Kidney epithelial cell (primary cell): ENCODE results near the gene TRPV2. TPM values are rescaled to one million over a fixed set of nuclear protein-coding genes. Genes with fewer than 3 reads are reported as not detected.

Experiments
- DNase-seq: peaks from one replicate; pipeline ENCODE4 v3.0.0-alpha.2; 2010; ENCODE audit warnings: low read depth
- H3K27me3 ChIP-seq: 2 replicates; pipeline ENCODE4 v1.6.0; 2011; ENCODE audit warnings: low read length; ENCODE audit not compliant: control insufficient read depth, insufficient read depth
- H3K36me3 ChIP-seq: 2 replicates; pipeline ENCODE4 v1.5.1; 2011; ENCODE audit warnings: low read length; ENCODE audit not compliant: control insufficient read depth, insufficient read depth
- H3K4me3 ChIP-seq: 2 replicates; pipeline ENCODE4 v1.5.1; 2011; ENCODE audit warnings: low read depth, mild to moderate bottlenecking, control low read depth, low read length
- total RNA-seq: library from RNA; depleted of rRNA; stranded (reverse); fragments of >200 nt; gene quantifications from 2 replicates; pipeline ENCODE4 v1.2.3, GENCODE V29; 2015
- TF ChIP-seq, protein P1 (sequence below): IDR thresholded peaks from 2 replicates; pipeline ENCODE4 v1.5.1; 2011; ENCODE audit warnings: mild to moderate bottlenecking, moderate library complexity, low read length, control low read depth, inconsistent platforms; ENCODE audit not compliant: insufficient read depth, poor library complexity, severe bottlenecking

TRPV2 gene
- total RNA-seq, 1 donor from 2014 or later, result 3.8 TPM

DNA sequence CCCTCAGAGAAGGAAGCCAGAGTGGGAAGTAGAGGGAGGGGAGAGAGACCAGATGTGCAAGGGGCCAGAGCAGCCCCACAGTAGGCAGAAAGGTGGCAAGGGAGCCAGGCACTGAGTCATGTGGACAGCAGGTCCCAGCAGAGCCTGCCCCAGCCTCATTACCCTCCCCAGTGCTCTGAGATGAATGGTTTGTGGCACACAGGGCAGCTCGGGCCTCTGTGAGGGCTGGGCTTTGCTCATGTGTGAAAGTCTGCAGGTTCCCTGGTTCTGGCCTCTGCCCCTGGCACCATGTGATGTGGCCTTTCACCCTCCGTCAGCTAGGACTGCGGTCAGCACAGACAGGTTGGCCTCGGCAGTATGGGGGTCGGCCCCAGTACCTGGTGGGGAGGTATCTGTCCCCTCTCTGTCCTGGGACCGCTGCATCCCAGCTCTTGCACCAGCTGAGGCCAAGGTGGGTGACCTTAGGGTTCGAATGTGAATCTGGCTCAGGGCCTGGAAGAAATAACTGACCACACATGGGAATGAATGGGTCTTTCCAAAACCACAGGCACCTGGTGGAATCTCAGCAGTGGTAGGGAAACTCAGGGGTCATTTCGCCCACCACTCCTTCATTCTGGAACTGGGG is 67.8 kb downstream of the TRPV2 start:
- no peak for DNase-seq
- no peaks in the 10 kb centered on the region for H3K36me3 ChIP-seq
- H3K4me3 ChIP-seq, result no peak overlapping the region
- H3K27me3 ChIP-seq, result no peaks in the 10 kb centered on the region
- TF ChIP-seq, protein P1, sequence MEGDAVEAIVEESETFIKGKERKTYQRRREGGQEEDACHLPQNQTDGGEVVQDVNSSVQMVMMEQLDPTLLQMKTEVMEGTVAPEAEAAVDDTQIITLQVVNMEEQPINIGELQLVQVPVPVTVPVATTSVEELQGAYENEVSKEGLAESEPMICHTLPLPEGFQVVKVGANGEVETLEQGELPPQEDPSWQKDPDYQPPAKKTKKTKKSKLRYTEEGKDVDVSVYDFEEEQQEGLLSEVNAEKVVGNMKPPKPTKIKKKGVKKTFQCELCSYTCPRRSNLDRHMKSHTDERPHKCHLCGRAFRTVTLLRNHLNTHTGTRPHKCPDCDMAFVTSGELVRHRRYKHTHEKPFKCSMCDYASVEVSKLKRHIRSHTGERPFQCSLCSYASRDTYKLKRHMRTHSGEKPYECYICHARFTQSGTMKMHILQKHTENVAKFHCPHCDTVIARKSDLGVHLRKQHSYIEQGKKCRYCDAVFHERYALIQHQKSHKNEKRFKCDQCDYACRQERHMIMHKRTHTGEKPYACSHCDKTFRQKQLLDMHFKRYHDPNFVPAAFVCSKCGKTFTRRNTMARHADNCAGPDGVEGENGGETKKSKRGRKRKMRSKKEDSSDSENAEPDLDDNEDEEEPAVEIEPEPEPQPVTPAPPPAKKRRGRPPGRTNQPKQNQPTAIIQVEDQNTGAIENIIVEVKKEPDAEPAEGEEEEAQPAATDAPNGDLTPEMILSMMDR, result no peak

DNA sequence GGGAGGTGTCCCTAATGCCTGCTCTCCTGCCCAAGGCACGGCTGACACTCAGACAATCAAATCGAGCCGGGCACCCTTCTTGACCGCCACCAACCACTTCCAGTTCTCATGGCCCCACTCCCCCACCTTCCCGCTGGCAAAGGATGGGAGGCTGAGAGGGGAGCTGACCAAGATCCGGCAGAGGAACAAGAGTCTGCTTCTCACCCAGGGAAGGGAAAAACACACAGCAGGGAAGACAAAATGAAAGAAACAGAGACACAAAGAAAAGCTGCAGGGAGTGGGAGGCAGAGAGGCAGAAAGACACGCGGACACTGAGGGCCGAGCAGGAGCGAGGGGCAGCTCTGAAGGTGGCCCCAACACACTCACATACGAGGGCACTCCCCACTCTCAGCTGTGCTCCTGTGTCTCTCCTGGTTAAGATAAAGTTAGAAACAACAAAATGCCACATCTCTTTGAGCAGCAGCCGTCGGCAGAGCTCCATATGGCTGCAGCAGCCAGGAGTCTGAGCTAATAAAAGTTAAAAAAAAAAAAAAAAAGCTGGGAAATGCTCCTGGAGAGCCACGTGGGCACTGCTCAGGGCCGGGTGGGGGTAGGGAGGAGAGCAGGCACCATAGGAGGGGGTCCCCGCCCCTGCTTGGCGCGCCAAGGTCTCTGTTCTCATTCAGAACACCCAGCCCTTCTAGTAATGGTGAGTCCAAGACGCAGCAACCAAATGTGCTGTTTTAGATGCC is 69.2 kb downstream of the TRPV2 start:
- no peak overlapping the region for H3K4me3 ChIP-seq
- DNase-seq, result no peak
- no peaks in the 10 kb centered on the region for H3K36me3 ChIP-seq
- TF ChIP-seq, protein P1, result no peak
- peaks cover 4% of the 10 kb centered on the region for H3K27me3 ChIP-seq

Other genes with a start within 250 kb of the TRPV2 start
- 79.3 and 95.1 TPM in 2 replicates for gene NCOR1, start 200.0 kb upstream of the TRPV2 start, total RNA-seq
- 31.8 and 53.0 TPM in 2 replicates for gene PIGL, start 198.4 kb upstream of the TRPV2 start, total RNA-seq
- 42.6 and 68.4 TPM in 2 replicates for gene CENPV, start 62.1 kb upstream of the TRPV2 start, total RNA-seq
- 820 and 911 TPM in 2 replicates for gene UBB, start 34.5 kb upstream of the TRPV2 start, total RNA-seq
- 2.1 and 4.5 TPM in 2 replicates for gene LRRC75A, start 76.6 kb downstream of the TRPV2 start, total RNA-seq
- gene ZNF287, start 153.6 kb downstream of the TRPV2 start, total RNA-seq, result 3.4 and 12.4 TPM in 2 replicates
- 8.7 and 11.0 TPM in 2 replicates for gene ZNF624, start 238.3 kb downstream of the TRPV2 start, total RNA-seq